ENCODE results near the gene CIDEB.

DNA sequence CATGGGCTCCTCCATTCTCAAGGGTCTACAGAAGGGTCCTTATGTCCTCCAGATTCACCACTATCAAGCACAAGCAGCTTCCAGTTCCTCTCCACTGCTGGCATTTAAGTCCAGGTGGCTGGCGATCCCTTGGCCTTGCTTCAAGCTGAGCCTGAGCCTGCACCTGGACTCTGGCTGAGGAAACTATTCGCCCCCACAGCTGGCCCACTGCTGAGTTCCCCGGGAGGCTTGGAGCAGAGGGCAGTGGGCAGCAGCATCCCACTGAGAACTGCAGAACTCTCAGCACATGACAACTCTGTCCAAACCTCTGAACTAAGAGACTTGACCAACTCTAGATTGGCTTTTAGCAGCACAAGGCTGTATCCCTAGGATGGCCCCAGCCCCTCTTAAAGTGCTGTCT lies 25.0 kb downstream of the CIDEB start:
- no peak for TF ChIP-seq CTCF (conservative IDR thresholded peaks at IDR 0.05 in 1 of 2, IDR thresholded peaks at IDR 0.05 in 1 of 2; ENCODE audit: extremely low read depth in 1 of 2, insufficient read depth in 1 of 2, low read depth in 1 of 2, low read length in 2 of 2)
- TF ChIP-seq EZH2 (IDR thresholded peaks at IDR 0.05; ENCODE audit: borderline replicate concordance, low read length): no peak

All from mammary epithelial cell (primary cell).